ENCODE results near the gene RFC5. TPM values are rescaled to one million over a fixed set of nuclear protein-coding genes. Genes with fewer than 3 reads are reported as not detected.
"Not testable (repeated sequence)": the region's sequence is repeated elsewhere in the genome, so short reads cannot be mapped to it uniquely, and the experiment has no call there.

Gene RFC5
- 10.0 and 14.1 TPM in 2 replicates for total RNA-seq

GRCh38 chr12:118016424-118017264, at the start of gene RFC5:
Gene RFC5 (plus strand): TSS chr12:118016703. CDS start chr12:118016828, 125 bp downstream.
- DNase-seq (ENCODE audit: extremely low read depth, low read depth, low spot score): peak; percentile 69

DNA sequence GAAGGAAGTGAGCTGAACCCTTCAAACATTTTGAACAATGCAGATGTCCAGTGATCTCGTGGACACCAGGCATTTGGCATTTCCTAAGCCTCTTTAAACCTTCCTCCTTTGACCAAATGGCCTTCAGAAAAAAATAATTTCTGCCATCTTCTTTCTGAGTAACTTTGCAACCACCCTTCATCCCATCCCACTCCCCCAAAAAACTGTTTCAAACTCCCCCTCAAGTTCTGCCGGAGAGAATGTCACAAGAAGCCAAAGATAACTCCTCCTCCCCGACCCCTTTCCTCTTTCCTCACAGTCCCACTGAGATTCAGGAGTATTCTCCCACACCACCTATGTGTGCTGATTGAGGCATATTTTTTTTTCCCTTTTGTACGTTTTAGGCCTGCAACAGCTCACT, 49.5 kb upstream of the RFC5 start:
- no peak for DNase-seq (ENCODE audit: extremely low read depth, low read depth, low spot score)

DNA sequence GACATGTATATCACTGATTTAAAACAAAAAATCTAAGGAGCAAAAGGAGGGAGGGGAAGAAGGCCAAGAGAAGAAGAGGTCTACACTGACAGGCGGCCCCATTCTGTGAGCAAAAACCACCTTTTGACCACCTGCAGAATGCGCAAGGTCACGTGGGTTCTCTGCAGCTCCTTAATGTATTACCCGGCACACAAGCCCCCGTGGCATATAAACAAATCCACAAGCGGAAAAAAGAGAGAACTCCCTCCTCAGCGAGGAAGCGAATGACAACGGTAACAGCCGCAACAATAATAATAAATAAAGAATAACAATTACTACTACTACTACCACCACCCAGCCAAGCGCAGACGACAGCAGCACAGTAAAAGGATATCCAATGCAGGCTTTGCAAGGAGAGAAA, 49.0 kb upstream of the RFC5 start:
- no peak for DNase-seq (ENCODE audit: extremely low read depth, low read depth, low spot score)

- DNase-seq (ENCODE audit: extremely low read depth, low read depth, low spot score): no peak
Measured at GRCh38 chr12:117968151-117968789, 48.2 kb upstream of the RFC5 start.

GRCh38 chr12:117968826-117969659, 47.5 kb upstream of the RFC5 start, which contains the start of gene KSR2:
Gene KSR2 (minus strand): TSS chr12:117968990. CDS start chr12:117968255, 735 bp downstream.
- no peak for DNase-seq (ENCODE audit: extremely low read depth, low read depth, low spot score)

DNA sequence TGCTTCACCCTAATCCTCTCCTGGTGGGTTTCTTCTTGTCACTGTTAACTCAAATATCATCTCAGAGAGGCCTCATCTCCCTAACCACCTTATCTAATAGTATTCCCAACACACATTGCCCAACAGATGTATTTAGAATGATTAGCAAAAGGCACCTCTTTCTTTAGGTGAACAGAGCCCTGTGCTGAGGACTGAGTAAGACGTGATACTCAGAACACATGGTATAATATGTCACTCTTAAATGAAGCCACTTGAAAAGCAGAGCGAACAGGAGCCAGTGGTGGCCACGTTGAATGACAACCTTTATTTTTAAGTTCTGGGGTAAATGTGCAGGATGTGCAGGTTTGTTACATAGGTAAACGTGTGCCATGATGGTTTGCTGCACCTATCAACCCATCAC, 46.2 kb upstream of the RFC5 start:
- no peak for DNase-seq (ENCODE audit: extremely low read depth, low read depth, low spot score)

- DNase-seq (ENCODE audit: extremely low read depth, low read depth, low spot score): no peak
Measured at GRCh38 chr12:117972301-117972700, 44.2 kb upstream of the RFC5 start.

GRCh38 chr12:117975006-117975405, 41.5 kb upstream of the RFC5 start:
- DNase-seq (ENCODE audit: extremely low read depth, low read depth, low spot score): no peak

DNA sequence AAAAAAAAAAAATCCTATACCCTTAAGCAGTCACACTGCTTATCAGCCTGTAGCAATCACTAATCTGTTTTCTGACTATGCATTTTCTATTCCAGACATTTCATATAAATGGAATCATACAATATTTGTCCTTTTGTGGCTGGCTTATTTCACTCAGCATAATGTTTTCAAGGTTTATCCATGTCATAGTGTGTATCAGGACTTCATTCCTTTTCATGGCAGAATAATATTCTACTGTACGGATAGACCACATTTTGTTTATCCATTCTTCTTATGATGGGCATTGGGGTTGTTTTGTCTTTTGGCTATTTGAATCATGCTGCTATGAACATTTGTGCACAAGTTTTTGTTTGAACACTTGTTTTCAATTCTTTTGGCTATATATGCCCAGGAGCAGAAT, 39.1 kb upstream of the RFC5 start:
- DNase-seq (ENCODE audit: extremely low read depth, low read depth, low spot score): no peak

GRCh38 chr12:117980616-117981015, 35.9 kb upstream of the RFC5 start:
- DNase-seq (ENCODE audit: extremely low read depth, low read depth, low spot score): no peak

GRCh38 chr12:117981267-117981666, 35.2 kb upstream of the RFC5 start:
- no peak for DNase-seq (ENCODE audit: extremely low read depth, low read depth, low spot score)

DNA sequence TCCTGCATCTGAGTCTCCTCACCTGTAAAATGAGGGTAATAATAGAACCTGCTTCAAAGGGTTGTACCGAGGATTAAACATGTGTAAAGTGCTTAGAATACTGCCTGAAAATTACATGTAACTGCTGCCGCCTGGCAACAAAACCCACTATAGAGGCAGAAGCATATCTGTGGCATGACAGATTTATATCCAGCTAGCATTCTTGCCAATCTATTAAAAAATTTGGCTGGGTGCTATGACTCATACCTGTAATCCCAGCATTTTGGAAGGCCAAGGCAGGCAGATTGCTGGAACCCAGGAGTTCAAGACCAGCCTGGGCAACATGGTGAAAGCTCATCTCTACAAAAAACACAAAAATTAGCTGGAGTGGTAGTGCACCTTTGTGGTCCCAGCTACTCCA, 31.3 kb upstream of the RFC5 start:
- DNase-seq (ENCODE audit: extremely low read depth, low read depth, low spot score): no peak

DNA sequence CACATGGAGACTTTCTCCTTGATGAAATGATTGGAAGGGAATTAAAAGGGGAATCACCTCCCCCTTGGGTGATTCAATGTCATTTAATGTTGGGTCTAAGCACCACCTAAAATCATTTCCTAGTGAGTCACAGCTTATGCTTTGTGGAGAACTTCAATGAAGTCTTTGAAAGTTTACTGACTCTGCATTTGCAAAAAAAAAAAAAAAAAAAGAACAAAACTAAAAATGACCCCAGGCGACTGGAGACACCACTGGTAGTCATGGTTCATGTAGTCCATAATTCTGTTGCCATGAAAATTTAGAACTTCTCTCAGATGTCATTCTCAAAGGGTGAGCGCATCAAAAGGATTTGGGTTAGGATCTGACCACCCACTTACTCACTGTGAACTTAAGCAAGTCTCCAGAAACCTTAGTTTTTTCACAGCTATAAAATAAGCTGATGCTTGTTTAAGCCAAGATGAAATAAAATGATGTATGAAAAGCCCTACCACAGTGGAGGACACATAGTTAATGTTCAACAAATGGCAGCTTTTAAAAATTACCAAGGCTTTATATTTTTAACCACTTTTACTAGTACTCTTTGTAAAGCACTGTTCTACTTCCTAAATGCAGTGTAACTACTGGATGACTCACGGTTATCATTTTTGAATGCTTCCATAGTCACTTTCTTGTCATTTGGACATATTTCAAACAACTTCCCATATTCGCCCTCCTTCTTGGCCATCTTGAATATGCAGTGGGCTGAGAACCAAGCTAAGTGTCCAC, 29.6 kb upstream of the RFC5 start:
- no peak for DNase-seq (ENCODE audit: extremely low read depth, low read depth, low spot score)

DNA sequence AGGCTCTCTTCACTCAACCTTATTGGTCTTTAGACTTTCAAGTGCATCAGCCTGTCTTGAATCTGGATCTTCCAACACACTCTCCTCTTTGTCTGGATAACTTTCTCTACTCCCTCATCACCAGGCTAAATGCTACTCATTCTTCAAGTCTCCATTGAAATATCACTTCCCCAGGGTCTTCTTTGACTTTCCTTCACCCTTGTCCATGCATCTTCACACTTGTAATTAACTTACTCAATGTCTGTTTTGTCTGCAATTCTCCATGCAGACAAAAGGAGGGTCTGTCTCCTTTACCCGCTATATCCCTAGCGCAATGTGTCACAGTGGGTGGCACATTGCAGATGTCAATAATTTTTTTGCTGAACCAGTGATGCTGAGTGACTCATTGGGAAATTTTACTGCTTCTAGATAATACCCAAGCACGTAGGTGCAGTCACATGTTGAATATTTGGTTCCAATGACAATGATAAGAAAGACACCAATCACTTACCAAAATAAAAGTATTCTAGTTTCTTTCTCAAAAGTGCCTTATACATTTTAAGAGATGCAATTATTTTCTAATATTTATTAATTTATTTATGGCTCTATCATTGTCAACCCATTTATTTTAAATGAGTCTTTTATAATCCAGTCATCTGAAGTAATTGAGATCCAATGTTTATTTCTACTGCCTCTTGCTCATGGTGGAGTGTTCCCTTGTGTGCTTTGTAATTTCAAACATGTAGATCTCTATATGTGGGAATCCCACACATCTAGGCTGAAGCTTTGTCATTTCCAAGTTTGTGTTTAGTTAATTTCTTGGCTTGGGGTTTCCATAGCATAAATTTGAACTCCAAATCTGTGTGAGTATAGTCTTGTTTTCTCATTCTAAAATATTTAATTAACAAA, 21.7 kb upstream of the RFC5 start:
- no peak for DNase-seq (ENCODE audit: extremely low read depth, low read depth, low spot score)

DNA sequence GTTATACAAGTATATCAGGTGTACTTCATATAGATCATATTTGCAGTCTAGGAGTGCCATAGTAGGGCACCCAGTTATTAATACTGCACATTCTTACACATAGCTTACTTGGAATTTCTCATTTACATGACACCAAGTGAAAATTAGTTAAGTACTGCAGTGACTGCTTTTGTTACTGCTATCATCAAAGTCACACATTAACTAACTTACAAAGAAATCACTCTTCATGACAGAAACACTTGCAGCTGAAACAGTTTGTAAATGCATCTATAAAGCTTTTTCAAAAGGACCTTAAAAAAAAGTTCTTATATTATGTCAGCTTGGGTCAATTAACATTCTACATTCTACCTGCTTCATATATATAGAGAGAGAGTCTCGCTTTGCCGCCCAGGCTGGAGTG, 17.8 kb upstream of the RFC5 start:
- DNase-seq (ENCODE audit: extremely low read depth, low read depth, low spot score): no peak

DNA sequence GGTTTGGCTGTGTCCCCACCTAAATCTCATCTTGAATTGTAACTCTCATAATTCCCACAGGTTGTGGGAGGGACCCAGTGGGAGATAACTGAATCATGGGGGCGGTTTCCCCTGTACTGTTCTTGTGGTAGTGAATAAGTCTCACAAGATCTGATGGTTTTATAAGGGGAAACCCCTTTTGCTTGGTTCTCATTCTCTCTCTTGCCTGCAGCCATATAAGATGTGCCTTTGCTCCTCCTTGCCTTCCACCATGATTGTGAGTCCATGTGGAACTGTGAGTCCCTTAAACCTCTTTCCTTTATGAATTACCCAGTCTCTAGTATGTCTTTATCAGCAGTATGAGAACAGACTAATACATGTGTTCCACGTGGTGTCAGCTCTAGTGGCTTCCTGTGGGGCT, 16.7 kb upstream of the RFC5 start:
- not testable (repeated sequence) for DNase-seq (ENCODE audit: extremely low read depth, low read depth, low spot score)

DNA sequence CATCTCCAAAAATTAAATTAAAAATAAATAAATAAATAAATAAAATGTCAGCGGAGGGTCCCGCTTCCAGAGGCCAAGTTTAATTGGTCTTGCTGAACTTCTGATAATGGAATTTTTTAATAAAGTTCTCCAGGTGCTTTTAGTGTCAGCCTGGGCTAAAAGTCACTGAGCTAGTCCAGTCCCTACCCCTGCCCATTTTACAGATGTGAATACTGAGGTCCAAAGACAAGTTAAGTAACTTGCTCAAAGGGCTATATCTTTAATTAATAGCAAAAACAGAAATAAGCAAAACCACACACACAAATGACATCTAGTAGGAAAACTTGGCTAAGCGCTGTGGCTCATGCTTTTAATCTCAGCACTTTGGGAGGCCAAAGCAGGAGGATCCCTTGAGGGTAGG, 5.6 kb upstream of the RFC5 start:
- DNase-seq (ENCODE audit: extremely low read depth, low read depth, low spot score): no peak

DNA sequence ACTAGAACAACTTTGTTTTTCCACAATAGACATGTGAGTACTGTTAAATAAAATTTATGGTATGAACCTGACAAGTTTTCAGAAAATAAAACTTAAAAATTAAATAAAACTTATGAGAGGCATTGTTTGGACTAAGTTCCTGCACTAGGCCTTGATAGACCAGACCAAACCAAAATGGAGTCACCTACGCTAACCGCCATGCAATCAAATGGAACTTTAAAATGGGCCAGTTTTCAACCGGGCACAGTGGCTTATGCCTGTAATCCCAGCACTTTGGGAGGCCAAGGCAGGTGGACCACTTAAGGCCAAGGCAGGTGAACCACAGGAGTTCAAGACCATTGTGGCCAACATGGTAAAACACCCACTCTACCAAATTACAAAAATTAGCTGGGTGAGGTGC, 5.1 kb upstream of the RFC5 start:
- no peak for DNase-seq (ENCODE audit: extremely low read depth, low read depth, low spot score)

DNA sequence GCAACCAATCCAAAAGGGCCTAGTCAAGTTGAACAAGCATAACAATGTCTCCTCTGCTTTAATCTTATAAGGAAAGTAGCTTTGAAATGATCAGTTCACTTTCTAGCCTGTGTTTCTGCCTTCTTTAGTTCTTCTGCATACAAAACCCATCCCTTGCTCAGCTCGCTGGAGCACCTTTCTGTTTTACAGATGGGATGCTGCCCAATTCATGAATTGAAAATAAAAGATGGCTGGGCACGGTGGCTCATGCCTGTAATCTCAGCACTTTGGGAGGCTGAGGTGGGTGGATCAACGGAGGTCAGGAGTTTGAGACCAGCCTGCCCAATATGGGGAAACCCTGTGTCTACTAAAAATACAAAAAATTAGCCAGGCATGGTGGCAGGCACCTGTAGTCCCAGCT, 4.5 kb upstream of the RFC5 start:
- no peak for DNase-seq (ENCODE audit: extremely low read depth, low read depth, low spot score)

DNA sequence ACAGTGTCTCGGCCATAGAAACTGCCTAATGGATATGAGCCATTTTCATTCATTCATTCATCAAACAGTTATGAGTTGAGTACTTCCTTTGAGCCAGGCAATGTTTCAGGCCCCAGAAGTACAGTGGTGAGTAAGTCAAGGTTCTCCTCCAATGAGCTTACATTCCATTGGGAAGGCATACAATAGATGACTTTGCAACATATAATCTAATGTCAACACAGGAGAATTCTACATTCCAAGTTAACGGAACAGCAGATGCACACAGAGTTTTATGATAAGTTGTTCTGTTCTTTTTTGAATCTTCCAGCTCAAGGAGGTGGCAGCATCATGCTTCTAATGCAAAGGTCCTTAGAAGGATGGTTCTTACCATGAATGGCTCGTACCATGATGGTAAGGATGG, 3.2 kb upstream of the RFC5 start:
- no peak for DNase-seq (ENCODE audit: extremely low read depth, low read depth, low spot score)
